ENCODE measurements around the gene LUC7L3.
"Not testable (repeated sequence)": the region's sequence is repeated elsewhere in the genome, so short reads cannot be mapped to it uniquely, and the experiment has no call there.

LUC7L3 gene, protein sequence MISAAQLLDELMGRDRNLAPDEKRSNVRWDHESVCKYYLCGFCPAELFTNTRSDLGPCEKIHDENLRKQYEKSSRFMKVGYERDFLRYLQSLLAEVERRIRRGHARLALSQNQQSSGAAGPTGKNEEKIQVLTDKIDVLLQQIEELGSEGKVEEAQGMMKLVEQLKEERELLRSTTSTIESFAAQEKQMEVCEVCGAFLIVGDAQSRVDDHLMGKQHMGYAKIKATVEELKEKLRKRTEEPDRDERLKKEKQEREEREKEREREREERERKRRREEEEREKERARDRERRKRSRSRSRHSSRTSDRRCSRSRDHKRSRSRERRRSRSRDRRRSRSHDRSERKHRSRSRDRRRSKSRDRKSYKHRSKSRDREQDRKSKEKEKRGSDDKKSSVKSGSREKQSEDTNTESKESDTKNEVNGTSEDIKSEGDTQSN

GRCh38 chr17:50719144-50719923 is at the start of gene LUC7L3:
Gene LUC7L3, plus strand, starts transcription at chr17:50719603. Its CDS starts 130 bp downstream, at chr17:50719733.
- DNase-seq (ENCODE audit: low read depth), result peak; percentile 87

DNA sequence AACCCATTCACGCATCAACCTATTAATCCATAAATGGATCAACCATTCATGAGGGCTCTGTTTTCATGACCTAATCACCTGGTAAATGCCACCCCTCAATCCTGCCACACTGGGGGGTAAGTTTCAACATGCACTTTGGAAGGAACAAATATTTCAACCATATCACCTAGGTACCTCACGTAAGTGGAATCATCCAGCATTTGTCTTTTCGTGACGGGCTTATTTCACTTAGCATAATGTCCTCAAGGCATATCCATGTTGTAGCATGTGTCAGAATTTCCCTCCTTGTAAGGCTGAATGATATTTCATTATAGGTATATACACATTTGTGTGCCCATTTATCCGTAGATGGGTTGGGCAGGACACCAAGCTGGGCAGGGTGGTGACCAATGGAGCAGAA is 47.3 kb upstream of the LUC7L3 start:
- DNase-seq (ENCODE audit: low read depth), result no peak

DNA sequence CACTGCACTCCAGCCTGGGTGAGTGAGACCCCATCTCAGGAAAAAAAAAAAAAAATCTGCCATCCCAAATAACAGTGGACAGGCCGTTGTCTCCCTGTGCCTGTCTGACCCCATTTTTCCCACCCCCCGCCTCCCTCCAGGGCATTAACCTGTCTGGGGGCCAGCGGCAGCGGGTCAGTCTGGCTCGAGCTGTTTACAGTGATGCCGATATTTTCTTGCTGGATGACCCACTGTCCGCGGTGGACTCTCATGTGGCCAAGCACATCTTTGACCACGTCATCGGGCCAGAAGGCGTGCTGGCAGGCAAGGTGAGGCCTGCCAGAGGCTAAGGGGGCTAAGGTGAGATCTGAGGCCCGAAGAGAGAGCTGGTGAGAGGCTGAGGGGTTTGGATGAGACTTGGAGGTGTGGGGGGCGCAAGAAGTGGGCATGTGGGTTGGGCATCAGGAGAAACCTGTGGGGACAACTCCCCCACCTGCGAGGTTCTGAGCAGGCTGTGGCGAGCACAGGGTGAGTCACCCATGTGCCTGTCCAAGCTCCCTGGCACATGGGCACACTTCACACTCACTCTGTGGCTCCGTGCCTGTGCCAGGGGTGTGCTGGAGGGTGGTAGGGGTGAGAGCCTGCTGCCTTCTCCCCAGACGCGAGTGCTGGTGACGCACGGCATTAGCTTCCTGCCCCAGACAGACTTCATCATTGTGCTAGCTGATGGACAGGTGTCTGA is 46.4 kb upstream of the LUC7L3 start:
- DNase-seq (ENCODE audit: low read depth), result no peak

- no peak for DNase-seq (ENCODE audit: low read depth)
Observed at GRCh38 chr17:50675190-50675589, 44.2 kb upstream of the LUC7L3 start.

GRCh38 chr17:50675627-50676026 is 43.8 kb upstream of the LUC7L3 start:
- no peak for DNase-seq (ENCODE audit: low read depth)

GRCh38 chr17:50676065-50676975 is 43.1 kb upstream of the LUC7L3 start:
- DNase-seq (ENCODE audit: low read depth), result no peak

DNA sequence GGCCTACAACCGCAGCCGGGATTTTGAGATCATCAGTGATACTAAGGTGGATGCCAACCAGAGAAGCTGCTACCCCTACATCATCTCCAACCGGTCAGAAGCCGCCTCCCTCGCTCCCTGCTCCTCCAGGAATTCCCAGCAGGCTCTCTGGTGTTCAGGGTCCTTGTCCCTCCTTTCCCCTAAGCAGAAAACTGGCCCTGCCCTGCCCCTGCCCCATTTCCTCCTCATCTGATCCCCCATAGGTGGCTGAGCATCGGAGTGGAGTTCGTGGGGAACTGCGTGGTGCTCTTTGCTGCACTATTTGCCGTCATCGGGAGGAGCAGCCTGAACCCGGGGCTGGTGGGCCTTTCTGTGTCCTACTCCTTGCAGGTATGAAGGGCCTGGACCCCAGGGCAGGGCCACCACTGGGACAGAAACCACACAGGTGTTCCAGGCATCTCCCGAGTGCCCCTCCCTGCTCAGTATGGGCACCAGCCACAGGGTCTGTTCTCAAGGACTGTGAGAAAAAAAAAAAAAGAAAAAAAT is 41.5 kb upstream of the LUC7L3 start:
- no peak for DNase-seq (ENCODE audit: low read depth)

DNA sequence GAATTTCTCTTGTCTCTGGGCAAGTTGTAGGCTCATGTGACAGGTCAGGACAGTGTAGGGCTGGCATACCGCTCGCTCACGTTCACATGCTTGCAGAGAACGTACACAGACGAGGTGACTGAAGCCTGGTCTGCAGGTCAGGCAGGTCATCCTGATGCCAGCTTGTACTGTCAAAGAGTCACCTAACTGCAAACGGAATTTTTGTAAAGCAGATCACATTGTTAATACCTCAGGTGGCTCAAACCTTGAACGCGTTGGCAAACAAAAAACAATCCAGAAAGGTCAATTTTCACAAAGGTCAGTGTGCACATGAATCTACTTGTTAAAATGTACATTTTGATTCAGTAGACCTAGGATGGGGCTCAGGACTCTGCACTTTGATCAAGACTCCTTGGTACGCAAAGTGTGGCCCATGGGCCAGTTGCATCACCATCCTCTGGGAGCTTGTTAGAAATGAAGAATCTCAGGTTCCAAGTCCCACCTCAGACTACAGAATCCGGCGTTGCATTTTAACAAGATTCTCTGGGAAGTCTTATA is 40.3 kb upstream of the LUC7L3 start:
- no peak for DNase-seq (ENCODE audit: low read depth)

GRCh38 chr17:50680126-50680525 is 39.3 kb upstream of the LUC7L3 start:
- DNase-seq (ENCODE audit: low read depth), result no peak

DNA sequence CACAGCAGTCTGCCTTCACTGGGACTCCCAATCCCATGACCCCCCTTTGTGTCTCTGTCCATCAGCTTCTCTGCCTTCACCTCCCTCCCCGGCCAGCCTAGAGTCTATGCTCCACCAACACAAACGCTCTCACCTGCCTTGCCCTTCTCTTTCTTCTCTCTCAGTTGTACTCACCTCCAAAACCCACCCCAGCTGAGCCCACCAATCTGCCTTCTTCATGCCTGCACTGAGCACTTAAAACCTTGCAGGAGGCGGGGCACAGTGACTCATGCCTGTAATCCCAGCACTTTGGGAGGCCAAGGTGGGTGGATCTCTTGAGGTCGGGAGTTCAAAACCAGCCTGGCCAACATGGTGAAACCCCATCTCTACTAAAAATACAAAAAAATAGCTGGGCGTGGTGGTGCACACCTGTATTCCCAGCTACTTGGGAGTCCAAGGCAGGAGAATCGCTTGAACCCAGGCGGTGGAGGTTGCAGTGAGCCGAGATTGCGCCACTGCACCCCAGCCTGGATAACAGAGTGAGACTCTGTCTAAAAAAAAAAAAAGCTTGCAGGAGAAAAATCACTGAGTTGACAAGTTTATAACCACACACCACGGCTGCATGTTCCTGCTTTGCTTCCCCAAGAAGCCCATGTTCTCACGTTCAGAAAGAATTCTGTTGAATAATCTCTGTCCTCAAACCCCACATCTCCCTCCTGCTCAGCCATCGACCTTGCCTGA is 38.7 kb upstream of the LUC7L3 start:
- DNase-seq (ENCODE audit: low read depth), result not testable (repeated sequence)

DNA sequence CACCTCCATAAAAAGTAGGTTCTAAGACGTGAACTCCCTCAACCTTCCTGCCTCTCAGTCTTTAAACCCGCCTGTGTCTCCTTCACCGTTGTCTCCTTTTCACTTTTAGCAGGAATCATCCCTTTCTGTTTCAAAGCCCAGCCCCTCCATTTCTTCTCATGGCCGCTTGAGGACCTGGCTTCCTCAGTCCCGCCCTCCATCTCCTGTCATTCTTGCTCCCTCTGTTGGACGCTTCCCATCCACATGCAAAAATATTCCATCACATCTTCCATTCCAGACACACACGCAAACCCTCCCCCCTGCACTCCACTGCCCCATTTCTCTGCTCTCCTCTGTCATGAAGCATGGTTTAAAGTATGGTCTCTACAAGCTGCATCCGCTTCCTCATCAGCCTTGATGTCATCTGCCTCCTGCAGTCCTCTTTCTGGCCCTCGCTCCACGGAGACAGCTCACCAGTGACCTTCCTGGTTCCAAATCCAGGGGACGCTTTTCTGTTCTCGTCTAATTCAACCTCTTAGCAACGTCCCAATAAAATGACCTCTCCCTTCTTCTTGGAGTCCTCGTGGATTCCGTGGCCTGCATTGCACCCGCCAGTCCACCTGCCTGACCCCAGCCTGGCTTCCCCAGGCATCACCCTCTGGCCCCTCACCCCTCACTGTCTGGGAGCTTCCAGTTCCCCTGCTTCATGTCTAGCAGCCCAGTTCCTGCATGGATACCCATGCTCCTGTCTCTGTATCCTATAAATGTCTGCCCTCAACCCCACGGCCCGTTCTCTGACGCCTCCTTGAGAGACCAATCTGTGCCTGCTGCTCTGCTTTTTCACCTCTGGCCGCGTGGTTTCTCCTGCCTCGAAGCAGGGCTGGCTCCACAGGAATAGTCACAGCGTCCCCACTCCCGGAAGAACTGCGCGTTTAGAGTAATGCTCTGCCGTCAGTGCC is 37.9 kb upstream of the LUC7L3 start:
- no peak for DNase-seq (ENCODE audit: low read depth)

DNA sequence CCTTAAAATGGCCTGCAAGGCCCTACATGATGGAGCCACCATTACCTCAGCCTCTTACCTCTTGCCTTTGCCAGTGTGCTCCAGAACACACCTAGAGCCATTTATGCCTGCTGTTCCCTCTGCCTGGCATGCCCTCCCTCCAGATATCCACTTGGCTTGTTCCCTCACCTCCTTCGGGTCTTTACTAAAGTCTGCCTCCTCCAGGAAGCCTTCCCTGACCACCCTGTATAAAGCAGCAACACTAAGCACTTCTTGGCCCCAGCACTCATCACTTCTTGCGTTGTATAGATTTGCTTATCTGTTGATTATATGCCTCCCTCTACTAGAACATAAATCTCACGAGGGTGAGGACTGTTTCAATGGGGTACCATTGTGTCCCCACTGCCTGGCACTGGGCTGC is 37.0 kb upstream of the LUC7L3 start:
- no peak for DNase-seq (ENCODE audit: low read depth)

GRCh38 chr17:50682938-50683337 is 36.5 kb upstream of the LUC7L3 start:
- no peak for DNase-seq (ENCODE audit: low read depth)

DNA sequence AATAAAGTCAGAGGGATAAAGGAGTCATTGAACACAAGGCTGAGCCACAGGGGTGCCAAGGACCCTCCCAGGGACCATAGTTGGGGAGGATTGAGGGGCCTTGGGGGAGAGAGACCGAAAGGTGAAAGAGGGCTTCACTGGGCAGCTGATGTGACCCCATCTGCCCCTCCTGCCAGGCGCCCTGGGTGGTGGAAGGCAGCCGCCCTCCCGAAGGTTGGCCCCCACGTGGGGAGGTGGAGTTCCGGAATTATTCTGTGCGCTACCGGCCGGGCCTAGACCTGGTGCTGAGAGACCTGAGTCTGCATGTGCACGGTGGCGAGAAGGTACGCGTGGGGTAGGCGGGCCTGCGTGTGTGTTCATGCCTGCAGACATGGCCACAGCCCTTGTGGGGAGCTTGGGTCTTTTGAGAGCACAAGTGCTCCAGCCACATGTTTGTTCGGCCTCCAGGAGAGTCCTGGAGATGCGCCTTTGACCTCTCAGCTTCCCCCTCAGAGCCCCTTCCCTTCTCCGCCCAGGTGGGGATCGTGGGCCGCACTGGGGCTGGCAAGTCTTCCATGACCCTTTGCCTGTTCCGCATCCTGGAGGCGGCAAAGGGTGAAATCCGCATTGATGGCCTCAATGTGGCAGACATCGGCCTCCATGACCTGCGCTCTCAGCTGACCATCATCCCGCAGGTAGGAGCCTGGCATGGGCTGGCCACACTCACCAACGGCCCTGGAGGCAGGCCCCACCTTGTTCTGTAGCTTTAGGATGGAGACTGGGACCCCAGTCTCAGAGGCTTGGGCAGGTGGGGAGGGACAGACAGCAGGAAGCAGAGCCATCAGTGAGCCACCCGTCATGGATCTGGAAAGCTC is 35.7 kb upstream of the LUC7L3 start:
- DNase-seq (ENCODE audit: low read depth), result no peak

- no peak for DNase-seq (ENCODE audit: low read depth)
Observed at GRCh38 chr17:50684288-50684611, 35.2 kb upstream of the LUC7L3 start.

- DNase-seq (ENCODE audit: low read depth), result no peak
Observed at GRCh38 chr17:50684612-50685333, 34.6 kb upstream of the LUC7L3 start.

- DNase-seq (ENCODE audit: low read depth), result no peak
Observed at GRCh38 chr17:50685334-50685665, 34.1 kb upstream of the LUC7L3 start.

Measured in CMK (cell line).